ENCODE data around the gene MBNL1.

MBNL1 gene

GRCh38 chr3:152272771-152273242 is 4.1 kb downstream of the MBNL1 start:
- DNase-seq (ENCODE audit: low read depth, low spot score), result no peak

- DNase-seq (ENCODE audit: low read depth, low spot score), result no peak
These were observed 8.0 kb downstream of the MBNL1 start for GRCh38 chr3:152276681-152277080.

- no peak for DNase-seq (ENCODE audit: low read depth, low spot score)
These were observed 8.5 kb downstream of the MBNL1 start for GRCh38 chr3:152277198-152277597.

GRCh38 chr3:152278756-152279427 is 10.2 kb downstream of the MBNL1 start:
- no peak for DNase-seq (ENCODE audit: low read depth, low spot score)

- DNase-seq (ENCODE audit: low read depth, low spot score), result no peak
These were observed 10.8 kb downstream of the MBNL1 start for GRCh38 chr3:152279479-152279878.

- DNase-seq (ENCODE audit: low read depth, low spot score), result no peak
These were observed 11.8 kb downstream of the MBNL1 start for GRCh38 chr3:152280539-152280938.

GRCh38 chr3:152281133-152281713 is 12.5 kb downstream of the MBNL1 start:
- no peak for DNase-seq (ENCODE audit: low read depth, low spot score)

GRCh38 chr3:152282813-152283212 is 14.1 kb downstream of the MBNL1 start:
- no peak for DNase-seq (ENCODE audit: low read depth, low spot score)

- DNase-seq (ENCODE audit: low read depth, low spot score), result no peak
These were observed 15.0 kb downstream of the MBNL1 start for GRCh38 chr3:152283492-152284381.

- no peak for DNase-seq (ENCODE audit: low read depth, low spot score)
These were observed 16.2 kb downstream of the MBNL1 start for GRCh38 chr3:152284906-152285305.

- DNase-seq (ENCODE audit: low read depth, low spot score), result no peak
These were observed 16.8 kb downstream of the MBNL1 start for GRCh38 chr3:152285509-152285908.

GRCh38 chr3:152287898-152288576 is 19.3 kb downstream of the MBNL1 start:
- no peak for DNase-seq (ENCODE audit: low read depth, low spot score)

- no peak for DNase-seq (ENCODE audit: low read depth, low spot score)
These were observed 20.0 kb downstream of the MBNL1 start for GRCh38 chr3:152288681-152289080.

- DNase-seq (ENCODE audit: low read depth, low spot score), result no peak
These were observed 21.0 kb downstream of the MBNL1 start for GRCh38 chr3:152289708-152290107.

GRCh38 chr3:152290374-152290773 is 21.6 kb downstream of the MBNL1 start:
- DNase-seq (ENCODE audit: low read depth, low spot score), result no peak

- no peak for DNase-seq (ENCODE audit: low read depth, low spot score)
These were observed 22.5 kb downstream of the MBNL1 start for GRCh38 chr3:152291238-152291637.

GRCh38 chr3:152291649-152292066 is 22.9 kb downstream of the MBNL1 start:
- no peak for DNase-seq (ENCODE audit: low read depth, low spot score)

GRCh38 chr3:152292366-152292765 is 23.6 kb downstream of the MBNL1 start:
- DNase-seq (ENCODE audit: low read depth, low spot score), result no peak

GRCh38 chr3:152293347-152294006 is 24.7 kb downstream of the MBNL1 start:
- no peak for DNase-seq (ENCODE audit: low read depth, low spot score)

- DNase-seq (ENCODE audit: low read depth, low spot score), result no peak
These were observed 26.6 kb downstream of the MBNL1 start for GRCh38 chr3:152295344-152295743.

GRCh38 chr3:152295806-152296205 is 27.1 kb downstream of the MBNL1 start:
- DNase-seq (ENCODE audit: low read depth, low spot score), result no peak

All from ELF-1 (cell line).